GM12878 (cell line): ENCODE results near the gene PPP1R1C. TPM values are rescaled to one million over a fixed set of nuclear protein-coding genes. Genes with fewer than 3 reads are reported as not detected.

Experiments used
- ATAC-seq: fragments of 200-7000 bp; cut with Tn5 transposase; 3 replicates; pipeline ENCODE4 v1.9.1; 2020; ENCODE audit warnings: mild to moderate bottlenecking, moderate library complexity
- BruUV-seq: library from RNA; stranded (reverse); fragments of 400-500 nt; replicated peaks from 2 replicates; lab custom pipeline; 2021; lab: Mats Ljungman, UMichigan
- CTCF ChIA-PET: fragments of 300-600 bp; sonication (Branson Sonifier 250); formaldehyde crosslinking; extraction: SDS; loops from one replicate; lab custom pipeline; 2021; ENCODE audit warnings: inconsistent platforms; lab: Yijun Ruan, JAX
- POLR2A ChIA-PET: fragments of 350-600 bp; formaldehyde crosslinking; extraction: SDS; loops from one replicate; lab custom pipeline; 2021; ENCODE audit warnings: inconsistent platforms; lab: Charles Lee
- RAD21 ChIA-PET: fragments of 300-600 bp; sonication (Branson Sonifier 250); formaldehyde crosslinking; loops from one replicate; lab custom pipeline; 2023; ENCODE audit warnings: antibody characterized with exemption; ENCODE audit not compliant: unreplicated experiment; lab: Charles Lee
- SMC1A ChIA-PET: fragments of 300-600 bp; sonication (Branson Sonifier 250); formaldehyde crosslinking; loops from one replicate; lab custom pipeline; 2023; ENCODE audit not compliant: unreplicated experiment, uncharacterized antibody; lab: Charles Lee
- DNase-seq: peaks from one replicate; pipeline ENCODE4 v3.0.0-alpha.2; 2011; ENCODE audit warnings: low read depth, low spot score
- FAIRE-seq: peaks from 3 replicates; lab custom pipeline; 2011; peaks lifted over from hg19 to GRCh38; lab: Jason Lieb, UNC
- H2AFZ ChIP-seq: 2 replicates; pipeline ENCODE4 v1.6.0; 2011; ENCODE audit warnings: low read depth, low read length, control low read depth; ENCODE audit not compliant: control insufficient read depth
- H3K27ac ChIP-seq: 2 replicates; pipeline ENCODE4 v1.5.1; 2011; ENCODE audit warnings: control low read depth; ENCODE audit not compliant: control insufficient read depth, insufficient read depth
- H3K27me3 ChIP-seq, 2 experiments: replicated peaks in 1 of 2; 2 replicates each; pipeline versions ENCODE4 v1.6.0 to v1.6.1; 2011; ENCODE audit warnings: low read length in 1 of 2; ENCODE audit not compliant: control insufficient read depth in 2 of 2, insufficient read depth in 2 of 2
- H3K36me3 ChIP-seq, 2 experiments: 2 replicates each; pipeline ENCODE4 v1.5.1; 2011; ENCODE audit warnings: low read length in 1 of 2; ENCODE audit not compliant: control insufficient read depth in 2 of 2, insufficient read depth in 2 of 2
- H3K4me1 ChIP-seq: 2 replicates; pipeline ENCODE4 v1.6.1; 2011; ENCODE audit warnings: mild to moderate bottlenecking, low read length, moderate library complexity, mixed read lengths; ENCODE audit not compliant: control insufficient read depth, insufficient read depth
- H3K4me2 ChIP-seq: 2 replicates; pipeline ENCODE4 v1.6.0; 2011; ENCODE audit warnings: control low read depth; ENCODE audit not compliant: control insufficient read depth, insufficient read depth
- H3K4me3 ChIP-seq: fragments of 200-600 bp; sonication (generic); 2 replicates; pipeline ENCODE4 v1.5.1; 2016
- H3K79me2 ChIP-seq: 2 replicates; pipeline ENCODE4 v1.6.0; 2011; ENCODE audit warnings: low read length; ENCODE audit not compliant: control insufficient read depth, insufficient read depth
- H3K9ac ChIP-seq: 2 replicates; pipeline ENCODE4 v1.8.0; 2011; ENCODE audit warnings: low read length, control low read depth, mixed read lengths; ENCODE audit not compliant: control insufficient read depth, insufficient read depth
- H3K9me3 ChIP-seq: replicated peaks from 3 replicates; pipeline ENCODE4 v1.5.1; 2011; ENCODE audit warnings: mild to moderate bottlenecking, low read length; ENCODE audit not compliant: control insufficient read depth, insufficient read depth
- H4K20me1 ChIP-seq: 2 replicates; pipeline ENCODE4 v1.6.0; 2011; ENCODE audit not compliant: control insufficient read depth, insufficient read depth
- ASH2L ChIP-seq: fragments of 300-600, 200-600 bp; sonication (generic); IDR thresholded peaks from 2 replicates; pipeline ENCODE4 v1.6.1; 2017; ENCODE audit warnings: low read depth, mild to moderate bottlenecking, borderline replicate concordance
- BACH1 ChIP-seq: fragments of 450-650 bp; IDR thresholded peaks from 2 replicates; pipeline ENCODE4 v1.6.1; 2017; ENCODE audit warnings: mild to moderate bottlenecking, borderline replicate concordance
- BHLHE40 ChIP-seq, 2 experiments: fragments of 450-650 bp in 1 of 2; IDR thresholded peaks; 2 replicates each; pipeline ENCODE4 v1.6.1; 2011 to 2017; ENCODE audit warnings: low read depth in 2 of 2, borderline replicate concordance in 1 of 2, improper control_type of control experiment in 1 of 2, low read length in 1 of 2, mild to moderate bottlenecking in 1 of 2
- BRCA1 ChIP-seq: IDR thresholded peaks from 2 replicates; pipeline ENCODE4 v1.6.1; 2011; ENCODE audit warnings: low read depth, low read length, improper control_type of control experiment
- CHD4 ChIP-seq: fragments of 200-600 bp; sonication (generic); IDR thresholded peaks from 2 replicates; pipeline ENCODE4 v1.6.1; 2016; ENCODE audit warnings: mild to moderate bottlenecking
- HDGF ChIP-seq: fragments of 450-650 bp; IDR thresholded peaks from 2 replicates; pipeline ENCODE4 v1.6.1; 2016; ENCODE audit warnings: antibody characterized with exemption
- PKNOX1 ChIP-seq: fragments of 450-650 bp; IDR thresholded peaks from 2 replicates; pipeline ENCODE4 v1.6.1; 2016; ENCODE audit warnings: mild to moderate bottlenecking
- RAD21 ChIP-seq: IDR thresholded peaks from 2 replicates; pipeline ENCODE4 v1.6.1; 2011; ENCODE audit warnings: mild to moderate bottlenecking, low read depth, low read length, moderate library complexity; ENCODE audit not compliant: insufficient read depth
- RBBP5 ChIP-seq: fragments of 200-600 bp; sonication (generic); conservative IDR thresholded peaks from 2 replicates; pipeline ENCODE4 v1.6.1; 2016
- SIX5 ChIP-seq: IDR thresholded peaks from 2 replicates; pipeline ENCODE4 v1.6.1; 2011; ENCODE audit warnings: mild to moderate bottlenecking, low read depth, low read length, moderate library complexity; ENCODE audit not compliant: severe bottlenecking
- SKIL ChIP-seq: fragments of 450-650 bp; IDR thresholded peaks from 2 replicates; pipeline ENCODE4 v1.6.1; 2017; ENCODE audit warnings: mild to moderate bottlenecking, low read depth, inconsistent platforms; ENCODE audit not compliant: poor library complexity, severe bottlenecking
- SMC3 ChIP-seq: IDR thresholded peaks from 2 replicates; pipeline ENCODE4 v1.6.1; 2011; ENCODE audit warnings: low read length, improper control_type of control experiment, borderline replicate concordance
- SUZ12 ChIP-seq: fragments of 200-600 bp; sonication (generic); IDR thresholded peaks from one replicate; pipeline ENCODE4 v1.6.1; 2018; ENCODE audit warnings: antibody characterized with exemption, mild to moderate bottlenecking; ENCODE audit not compliant: unreplicated experiment
- TBL1XR1 ChIP-seq: IDR thresholded peaks from 2 replicates; pipeline ENCODE4 v1.6.1; 2012; ENCODE audit warnings: low read depth, low read length, improper control_type of control experiment
- USF2 ChIP-seq: IDR thresholded peaks from 2 replicates; pipeline ENCODE4 v1.6.1; 2011; ENCODE audit warnings: low read depth, low read length, improper control_type of control experiment, borderline replicate concordance
- WGBS: methylation state at CpG from one replicate; pipeline ENCODE4 v1.1.6; 2016; ENCODE audit warnings: low lambda C conversion rate; ENCODE audit not compliant: insufficient replicate concordance, insufficient coverage; ENCODE audit errors: missing lambda C conversion rate; 5-methylcytosine and 5-hydroxymethylcytosine counted together
- in situ Hi-C: fragments of 300-500 bp; cut with MboI; formaldehyde crosslinking; loops from 9 replicates; pipeline ENCODE4 v1.14.3; 2018; ENCODE audit warnings: mixed read lengths
- intact Hi-C: fragments of 100-400 bp; cut with micrococcal nuclease; formaldehyde crosslinking; loops from one replicate; pipeline ENCODE4 v1.14.2; 2022; ENCODE audit not compliant: unreplicated experiment
- polyA plus RNA-seq, 11 experiments: library from polyadenylated mRNA; depleted of rRNA in 4 of 11; unstranded in 6 of 11; stranded (reverse) in 5 of 11; fragments of >200 nt; fragmentation: Nextera tagmentation in 4 of 11; fragmentation: Illumina TruSeq in 1 of 11; extraction: Ambion mirVana in 4 of 11; extraction: Trizol in 1 of 11; gene quantifications; 1 replicate in 1 of 11; 2 replicates in 10 of 11; pipeline versions ENCODE4 v1.2.1 to v1.2.3, GENCODE V29; 2011 to 2016; ENCODE audit warnings: inconsistent platforms in 2 of 11, missing spikeins in 2 of 11, low read depth in 1 of 11
- total RNA-seq, 4 experiments: library from RNA; depleted of rRNA in 3 of 4; stranded (reverse); fragments of >200 nt in 3 of 4; fragmentation: Illumina TruSeq in 1 of 4; extraction: Trizol in 1 of 4; gene quantifications; 2 replicates each; pipeline versions ENCODE4 v1.2.1 to v1.2.3, GENCODE V29; 2013 to 2021
- TF ChIP-seq, protein P1 (sequence below): fragments of 150-350 bp; IDR thresholded peaks from 2 replicates; pipeline ENCODE4 v1.6.1; 2014; ENCODE audit warnings: mild to moderate bottlenecking, low read depth, low read length

Gene PPP1R1C
- total and polyA plus RNA-seq, 10 of the 15 experiments (the other 5 are each of a cell fraction or from before 2014, with no cell fraction given): 0.11 TPM; not detected in 9

- no peaks in the 10 kb centered on the region for H3K9me3 ChIP-seq
- FAIRE-seq (no peak), ATAC-seq (no peak), DNase-seq (no peak)
- 56% methylated on average over 4 of the region's 4 CpGs for WGBS
- TF ChIP-seq TBL1XR1 (no peak), SUZ12 (no peak), USF2 (no peak), RBBP5 (no peak), SKIL (no peak), CHD4 (no peak), HDGF (no peak), SIX5 (no peak), PKNOX1 (no peak), BRCA1 (no peak), SMC3 (no peak), ASH2L (no peak), BACH1 (no peak), RAD21 (no peak), BHLHE40 (IDR thresholded peaks at IDR 0.05; ENCODE audit: borderline replicate concordance in 1 of 2, low read depth in 2 of 2, low read length in 1 of 2) (no peak)
- TF ChIP-seq, protein P1, sequence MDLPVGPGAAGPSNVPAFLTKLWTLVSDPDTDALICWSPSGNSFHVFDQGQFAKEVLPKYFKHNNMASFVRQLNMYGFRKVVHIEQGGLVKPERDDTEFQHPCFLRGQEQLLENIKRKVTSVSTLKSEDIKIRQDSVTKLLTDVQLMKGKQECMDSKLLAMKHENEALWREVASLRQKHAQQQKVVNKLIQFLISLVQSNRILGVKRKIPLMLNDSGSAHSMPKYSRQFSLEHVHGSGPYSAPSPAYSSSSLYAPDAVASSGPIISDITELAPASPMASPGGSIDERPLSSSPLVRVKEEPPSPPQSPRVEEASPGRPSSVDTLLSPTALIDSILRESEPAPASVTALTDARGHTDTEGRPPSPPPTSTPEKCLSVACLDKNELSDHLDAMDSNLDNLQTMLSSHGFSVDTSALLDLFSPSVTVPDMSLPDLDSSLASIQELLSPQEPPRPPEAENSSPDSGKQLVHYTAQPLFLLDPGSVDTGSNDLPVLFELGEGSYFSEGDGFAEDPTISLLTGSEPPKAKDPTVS: no peak
- no peak overlapping the region for H3K4me3 ChIP-seq
- H3K4me2 ChIP-seq: no peak overlapping the region
- RAD21 ChIA-PET: no interaction called here
- no peaks in the 10 kb centered on the region for H3K79me2 ChIP-seq
- H3K36me3 ChIP-seq: no peaks in the 10 kb centered on the region
- no peak overlapping the region for H2AFZ ChIP-seq
- SMC1A ChIA-PET: no interaction called here
- BruUV-seq: no TSS peak
- H4K20me1 ChIP-seq: no peaks in the 10 kb centered on the region
- H3K9ac ChIP-seq: no peak overlapping the region
- in situ Hi-C loops: no loop called here
- no peak overlapping the region for H3K27ac ChIP-seq
- H3K4me1 ChIP-seq: no peaks in the 10 kb centered on the region
- POLR2A ChIA-PET: interaction anchor here (0.5 kb wide), 1 partner anchor 26 kb away, joined by 4 read pairs; no protein-coding TSS in a partner anchor
- intact Hi-C loops: no loop called here
- no peaks in the 10 kb centered on the region for H3K27me3 ChIP-seq
- CTCF ChIA-PET: no interaction called here
Observed at GRCh38 chr2:182006595-182007341, 21.1 kb downstream of the PPP1R1C start.
